NCI-H2196 (cell line): Measurements from ENCODE around the gene NPFF.

Source experiments
- DNase-seq: peaks from one replicate; lab custom pipeline; 2025; ENCODE audit not compliant: unreplicated experiment; lab: John Stamatoyannopoulos, UW

The NPFF gene

GRCh38 chr12:53479331-53479730 is 28.0 kb downstream of the NPFF start:
- DNase-seq: no peak

GRCh38 chr12:53478865-53479264 is 28.4 kb downstream of the NPFF start:
- DNase-seq: no peak

GRCh38 chr12:53476769-53477209 is 30.5 kb downstream of the NPFF start:
- DNase-seq: peak; percentile 21

GRCh38 chr12:53474819-53475218 is 32.5 kb downstream of the NPFF start:
- DNase-seq: no peak

GRCh38 chr12:53474077-53474476 is 33.2 kb downstream of the NPFF start:
- DNase-seq: no peak

- DNase-seq: no peak
These were observed 35.2 kb downstream of the NPFF start for GRCh38 chr12:53472056-53472582.

- no peak for DNase-seq
These were observed 39.0 kb downstream of the NPFF start for GRCh38 chr12:53468282-53468681.

GRCh38 chr12:53467880-53468279 is 39.4 kb downstream of the NPFF start:
- DNase-seq: no peak

- DNase-seq: no peak
These were observed 40.2 kb downstream of the NPFF start for GRCh38 chr12:53467082-53467481.

GRCh38 chr12:53466640-53467039 is 40.6 kb downstream of the NPFF start:
- DNase-seq: no peak

- DNase-seq: no peak
These were observed 41.6 kb downstream of the NPFF start for GRCh38 chr12:53465679-53466078.

- DNase-seq: no peak
These were observed 42.4 kb downstream of the NPFF start for GRCh38 chr12:53464685-53465418.

GRCh38 chr12:53463802-53464560 is 43.3 kb downstream of the NPFF start:
- no peak for DNase-seq

- DNase-seq: no peak
These were observed 44.3 kb downstream of the NPFF start for GRCh38 chr12:53462935-53463334.

GRCh38 chr12:53461591-53461990 is 45.7 kb downstream of the NPFF start:
- DNase-seq: no peak

GRCh38 chr12:53461059-53461458 is 46.2 kb downstream of the NPFF start:
- DNase-seq: no peak

GRCh38 chr12:53459097-53459496 is 48.2 kb downstream of the NPFF start:
- DNase-seq: no peak
